Measurements from ENCODE around the gene MACROD2. TPM values are rescaled to one million over a fixed set of nuclear protein-coding genes. Genes with fewer than 3 reads are reported as not detected.

The MACROD2 gene
- polyA plus RNA-seq, 2 of the 4 experiments (the other 2 are of a cell fraction), result 0.96 to 1.3 TPM

DNA sequence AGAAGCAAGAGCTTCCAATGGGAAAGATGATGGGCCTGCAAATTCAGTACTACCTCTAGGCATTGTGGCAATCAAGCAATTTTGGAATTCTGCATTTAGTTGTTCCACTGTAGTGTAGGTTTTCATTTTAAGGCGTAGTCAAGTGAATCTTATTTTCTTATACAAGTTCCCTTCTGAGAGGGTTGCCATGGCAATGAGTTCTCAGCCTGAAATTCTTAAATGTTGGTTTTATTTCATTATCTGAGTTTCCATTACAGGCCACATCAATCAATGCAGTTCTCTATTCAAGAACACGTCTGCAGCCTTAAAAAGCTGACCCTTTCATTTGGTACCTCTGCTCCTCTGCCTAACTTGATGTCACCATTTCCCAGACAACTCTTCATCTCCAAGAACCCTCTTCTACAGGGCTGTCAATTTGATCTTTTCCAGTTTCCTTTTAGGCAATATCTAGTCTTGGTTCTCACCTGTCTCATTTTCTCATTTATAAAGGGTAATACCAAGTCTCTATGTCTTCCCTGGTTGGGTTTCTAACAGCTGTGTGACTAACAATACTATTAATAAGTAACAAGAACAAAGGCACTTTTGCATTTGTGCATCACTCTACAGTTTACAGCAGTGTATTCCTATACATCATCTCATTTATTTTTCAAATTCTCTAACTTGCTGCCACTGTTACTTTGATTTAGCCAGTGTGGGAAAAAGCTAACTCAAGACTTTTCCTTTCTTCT, 1240.3 kb downstream of the MACROD2 start:
- Histone ChIP-seq H3K4me3 (no peak overlapping the region), H3K27ac (no peak overlapping the region), H3K4me2 (no peak overlapping the region), H3K4me1 (no peaks in the 10 kb centered on the region), H3K9me3 (peaks cover 3% of the 10 kb centered on the region; the same call in 1 of the 3 replicates)
- TF ChIP-seq POLR2A (IDR thresholded peaks at IDR 0.05; ENCODE audit: low read length) (no peak), CBX8 (IDR thresholded peaks at IDR 0.05) (no peak), CBX2 (IDR thresholded peaks at IDR 0.05; ENCODE audit: borderline replicate concordance, low read depth) (no peak), TP53 (CRISPR knock-in tag; IDR thresholded peaks at IDR 0.05) (no peak), CHD2 (IDR thresholded peaks at IDR 0.05; ENCODE audit: low read length, partially characterized antibody) (no peak), NFE2L2 (conservative IDR thresholded peaks at IDR 0.05; ENCODE audit: low read length) (no peak), RNF2 (IDR thresholded peaks at IDR 0.05; ENCODE audit: borderline replicate concordance, low read depth) (no peak)
- FAIRE-seq (peak; percentile 54), ATAC-seq (no peak), DNase-seq (ENCODE audit: low read depth in 1 of 2, low spot score in 1 of 2) (no peak)
- WGBS (ENCODE audit: missing lambda C conversion rate), result 71% methylated on average over 2 of the region's 2 CpGs
- ChIA-PET CTCF (interaction anchor here (0.5 kb wide), 1 partner anchor 894 kb away, joined by 3 read pairs; no protein-coding TSS in a partner anchor), POLR2A (no interaction called here)

DNA sequence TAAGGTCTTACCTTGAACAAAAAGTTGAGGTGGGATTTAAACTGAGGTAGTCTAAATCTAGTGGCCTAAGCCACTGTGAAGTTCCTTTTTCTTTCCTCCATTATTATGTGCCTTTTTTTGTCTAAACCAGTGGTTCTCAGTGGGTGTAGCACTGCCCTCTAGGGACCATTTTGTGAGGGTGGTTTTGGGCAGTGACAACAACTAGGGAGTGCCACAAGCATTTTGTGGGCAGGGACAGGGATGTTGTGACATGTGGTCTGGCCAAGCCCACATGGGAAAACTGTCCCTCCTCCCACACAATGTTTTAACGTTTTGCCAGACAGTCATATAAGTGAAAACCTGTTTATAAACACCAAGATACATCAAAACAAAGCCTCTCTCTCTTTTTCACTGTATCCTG, 1241.5 kb downstream of the MACROD2 start:
- POLR2A ChIA-PET, result no interaction called here

GRCh38 chr20:15239542-15240206, 1244.4 kb downstream of the MACROD2 start:
- FAIRE-seq (peak; percentile 7), DNase-seq (ENCODE audit: low read depth in 1 of 2, low spot score in 1 of 2) (no peak), ATAC-seq (no peak)
- no peak overlapping the region for H3K4me2 ChIP-seq
- no peak overlapping the region for H3K27ac ChIP-seq
- no peaks in the 10 kb centered on the region for H3K9me3 ChIP-seq
- CTCF ChIA-PET, result no interaction called here
- no peaks in the 10 kb centered on the region for H3K4me1 ChIP-seq
- WGBS (ENCODE audit: missing lambda C conversion rate), result 51% methylated on average over 3 of the region's 3 CpGs
- no peak overlapping the region for H3K4me3 ChIP-seq
- POLR2A ChIA-PET, result no interaction called here
- TF ChIP-seq JUNB (IDR thresholded peaks at IDR 0.05) (no peak), ATOH8 (CRISPR knock-in tag; IDR thresholded peaks at IDR 0.05; ENCODE audit: low read depth) (no peak), POLR2AphosphoS2 (conservative IDR thresholded peaks at IDR 0.05; ENCODE audit: low read length) (no peak), ZC3H11A (IDR thresholded peaks at IDR 0.05) (no peak), CTCF (IDR thresholded peaks at IDR 0.05) (no peak), MAZ (IDR thresholded peaks at IDR 0.05; ENCODE audit: borderline replicate concordance, low read depth, low read length) (no peak), HDAC2 (IDR thresholded peaks at IDR 0.05) (no peak), POLR2A (IDR thresholded peaks at IDR 0.05; ENCODE audit: low read length) (no peak)
- TF ChIP-seq, protein P1, sequence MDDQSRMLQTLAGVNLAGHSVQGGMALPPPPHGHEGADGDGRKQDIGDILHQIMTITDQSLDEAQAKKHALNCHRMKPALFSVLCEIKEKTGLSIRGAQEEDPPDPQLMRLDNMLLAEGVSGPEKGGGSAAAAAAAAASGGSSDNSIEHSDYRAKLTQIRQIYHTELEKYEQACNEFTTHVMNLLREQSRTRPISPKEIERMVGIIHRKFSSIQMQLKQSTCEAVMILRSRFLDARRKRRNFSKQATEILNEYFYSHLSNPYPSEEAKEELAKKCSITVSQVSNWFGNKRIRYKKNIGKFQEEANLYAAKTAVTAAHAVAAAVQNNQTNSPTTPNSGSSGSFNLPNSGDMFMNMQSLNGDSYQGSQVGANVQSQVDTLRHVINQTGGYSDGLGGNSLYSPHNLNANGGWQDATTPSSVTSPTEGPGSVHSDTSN (IDR thresholded peaks at IDR 0.05), result no peak

More for the DNA sequence above, 1241.5 kb downstream of the MACROD2 start:
- Histone ChIP-seq H3K4me2 (no peak overlapping the region), H3K27ac (no peak overlapping the region), H3K4me1 (no peaks in the 10 kb centered on the region), H3K9me3 (no peaks in the 10 kb centered on the region), H3K4me3 (no peak overlapping the region)
- CTCF ChIA-PET, result no interaction called here
- TF ChIP-seq CBX2 (IDR thresholded peaks at IDR 0.05; ENCODE audit: borderline replicate concordance, low read depth) (no peak), RCOR1 (IDR thresholded peaks at IDR 0.05; ENCODE audit: low read depth, low read length) (no peak), POLR2A (IDR thresholded peaks at IDR 0.05; ENCODE audit: low read length) (no peak), ATOH8 (CRISPR knock-in tag; IDR thresholded peaks at IDR 0.05; ENCODE audit: low read depth) (no peak), HOXB5 (CRISPR knock-in tag; IDR thresholded peaks at IDR 0.05) (no peak), SMC3 (IDR thresholded peaks at IDR 0.05) (peak; percentile 31; the same call in 1 of the 3 replicates), JUNB (IDR thresholded peaks at IDR 0.05) (no peak), CTCF (IDR thresholded peaks at IDR 0.05) (peak; percentile 35; the same call in 2 of the 3 replicates), RAD21 (conservative IDR thresholded peaks at IDR 0.05 in 1 of 2, IDR thresholded peaks at IDR 0.05 in 1 of 2) (peak; percentile 50 to 69)
- TF ChIP-seq, protein P1 (IDR thresholded peaks at IDR 0.05), result no peak
- peak; percentile 8 to 74 for DNase-seq (ENCODE audit: low read depth in 1 of 2, low spot score in 1 of 2)
- no peak for FAIRE-seq
- 5% methylated on average over 1 of the region's 1 CpG for WGBS (ENCODE audit: missing lambda C conversion rate)
- ATAC-seq, result peak; percentile 68 to 87; a peak in 4 of 6 replicates

Measured in A549 (cell line).